ENCODE results near the gene ELMO1. TPM values are rescaled to one million over a fixed set of nuclear protein-coding genes. Genes with fewer than 3 reads are reported as not detected.
"Not testable (repeated sequence)": the region's sequence is repeated elsewhere in the genome, so short reads cannot be mapped to it uniquely, and the experiment has no call there.

ELMO1 gene
- total RNA-seq, 1 donor from 2014 or later, result 68.1 TPM

- not testable (repeated sequence) for DNase-seq (ENCODE audit: low spot score in 2 of 2); FAIRE-seq
Observed at GRCh38 chr7:36973534-36973933, 475.1 kb downstream of the ELMO1 start.

GRCh38 chr7:36972140-36972518, 476.5 kb downstream of the ELMO1 start:
- no peak for DNase-seq (ENCODE audit: low spot score in 2 of 2)
- no peak for FAIRE-seq

- no peak for DNase-seq (ENCODE audit: low spot score in 2 of 2)
- no peak for FAIRE-seq
Observed at GRCh38 chr7:36971515-36972139, 477.0 kb downstream of the ELMO1 start.

- DNase-seq (ENCODE audit: low spot score in 2 of 2) (no peak), FAIRE-seq (no peak)
Observed at GRCh38 chr7:36970551-36971514, 477.8 kb downstream of the ELMO1 start.

GRCh38 chr7:36969376-36969775, 479.3 kb downstream of the ELMO1 start:
- DNase-seq (ENCODE audit: low spot score in 2 of 2) (no peak), FAIRE-seq (no peak)

- FAIRE-seq, result no peak
- peak in 1 of 2 donors; percentile 34 for DNase-seq (ENCODE audit: low spot score in 2 of 2)
Observed at GRCh38 chr7:36967387-36967786, 481.3 kb downstream of the ELMO1 start.

GRCh38 chr7:36966636-36967035, 482.0 kb downstream of the ELMO1 start:
- no peak for FAIRE-seq
- DNase-seq (ENCODE audit: low spot score in 2 of 2), result no peak

GRCh38 chr7:36966039-36966438, 482.6 kb downstream of the ELMO1 start:
- FAIRE-seq, result no peak
- no peak for DNase-seq (ENCODE audit: low spot score in 2 of 2)

GRCh38 chr7:36965625-36966024, 483.0 kb downstream of the ELMO1 start:
- FAIRE-seq (no peak), DNase-seq (ENCODE audit: low spot score in 2 of 2) (no peak)

- FAIRE-seq, result no peak
Observed at GRCh38 chr7:36964297-36964696, 484.4 kb downstream of the ELMO1 start.

GRCh38 chr7:36962367-36962766, 486.3 kb downstream of the ELMO1 start:
- no peak for DNase-seq (ENCODE audit: low spot score in 2 of 2)
- FAIRE-seq, result no peak

More at GRCh38 chr7:36964297-36964696, 484.4 kb downstream of the ELMO1 start:
- DNase-seq (ENCODE audit: low spot score in 2 of 2), result no peak

- DNase-seq (ENCODE audit: low spot score in 2 of 2) (no peak), FAIRE-seq (no peak)
Observed at GRCh38 chr7:36961693-36962092, 487.0 kb downstream of the ELMO1 start.

- FAIRE-seq, result no peak
- no peak for DNase-seq (ENCODE audit: low spot score in 2 of 2)
Observed at GRCh38 chr7:36961097-36961496, 487.6 kb downstream of the ELMO1 start.

- DNase-seq (ENCODE audit: low spot score in 2 of 2) (no peak), FAIRE-seq (no peak)
Observed at GRCh38 chr7:36960105-36960504, 488.6 kb downstream of the ELMO1 start.

GRCh38 chr7:36958111-36958733, 490.4 kb downstream of the ELMO1 start:
- DNase-seq (ENCODE audit: low spot score in 2 of 2) (no peak), FAIRE-seq (no peak)

- no peak for FAIRE-seq
- no peak for DNase-seq (ENCODE audit: low spot score in 2 of 2)
Observed at GRCh38 chr7:36957620-36958019, 491.0 kb downstream of the ELMO1 start.

GRCh38 chr7:36956814-36957213, 491.9 kb downstream of the ELMO1 start:
- FAIRE-seq (no peak), DNase-seq (ENCODE audit: low spot score in 2 of 2) (no peak)

- FAIRE-seq, result no peak
- no peak for DNase-seq (ENCODE audit: low spot score in 2 of 2)
Observed at GRCh38 chr7:36955456-36956129, 493.1 kb downstream of the ELMO1 start.

- DNase-seq (ENCODE audit: low spot score in 2 of 2) (no peak), FAIRE-seq (no peak)
Observed at GRCh38 chr7:36951257-36951697, 497.4 kb downstream of the ELMO1 start.

- DNase-seq (ENCODE audit: low spot score in 2 of 2), result no peak
- FAIRE-seq, result no peak
Observed at GRCh38 chr7:36949711-36950600, 498.7 kb downstream of the ELMO1 start.

Data from frontal cortex (tissue), 4 donors.